HepG2 (cell line): Measurements from ENCODE around the gene IRF1. TPM values are rescaled to one million over a fixed set of nuclear protein-coding genes. Genes with fewer than 3 reads are reported as not detected.

Experiments
- ASH2L ChIP-seq: fragments of 300-600, 200-600 bp; sonication (generic); IDR thresholded peaks from 2 replicates; pipeline ENCODE4 v1.7.0; 2017; ENCODE audit warnings: low read depth, mild to moderate bottlenecking, moderate library complexity, mixed read lengths, low read length; ENCODE audit not compliant: insufficient read length
- CHD4 ChIP-seq: fragments of 200-600 bp; sonication (generic); IDR thresholded peaks from 2 replicates; pipeline ENCODE4 v1.7.0; 2017; ENCODE audit warnings: mild to moderate bottlenecking, low read length, borderline replicate concordance
- HDAC2 ChIP-seq: sonication (generic); formaldehyde crosslinking; IDR thresholded peaks from 2 replicates; pipeline ENCODE4 v1.4.0; 2020; ENCODE audit warnings: missing genetic modification reagents
- HNF4G ChIP-seq, 2 experiments: sonication (generic) in 1 of 2; formaldehyde crosslinking in 1 of 2; IDR thresholded peaks; 2 replicates each; pipeline versions ENCODE4 v1.4.0 to v1.6.1; 2011 to 2020; ENCODE audit warnings: borderline replicate concordance in 2 of 2, low read depth in 2 of 2, mild to moderate bottlenecking in 2 of 2, low read length in 1 of 2, missing genetic modification reagents in 1 of 2, moderate library complexity in 1 of 2
- MIER3 ChIP-seq: IDR thresholded peaks from 2 replicates; pipeline ENCODE4 v1.6.1; 2016; ENCODE audit warnings: missing compliant biosample characterization, borderline replicate concordance
- NFE2L2 ChIP-seq: fragments of 150-350 bp; IDR thresholded peaks from 2 replicates; pipeline ENCODE4 v1.6.1; 2014; ENCODE audit warnings: low read length
- PTBP1 ChIP-seq: fragments of 200-400 bp; formaldehyde crosslinking; IDR thresholded peaks from 2 replicates; pipeline ENCODE4 v1.6.1; 2018; ENCODE audit warnings: low read length, low read depth; ENCODE audit not compliant: poor library complexity, severe bottlenecking
- RBFOX2 ChIP-seq: fragments of 200-400 bp; formaldehyde crosslinking; IDR thresholded peaks from 2 replicates; pipeline ENCODE4 v1.6.1; 2017; ENCODE audit warnings: low read depth, mild to moderate bottlenecking, low read length
- RFX5 ChIP-seq: IDR thresholded peaks from 2 replicates; pipeline ENCODE4 v1.6.1; 2011; ENCODE audit warnings: low read depth, low read length, improper control_type of control experiment
- U2AF1 ChIP-seq: fragments of 200-400 bp; formaldehyde crosslinking; optimal IDR thresholded peaks from 2 replicates; pipeline ENCODE3; 2017; ENCODE audit warnings: mild to moderate bottlenecking, low read depth, low read length
- ZBTB7B ChIP-seq: sonication (generic); formaldehyde crosslinking; IDR thresholded peaks from 2 replicates; pipeline ENCODE4 v1.4.0; 2020; ENCODE audit warnings: missing genetic modification reagents
- ZNF101 ChIP-seq: sonication (generic); formaldehyde crosslinking; IDR thresholded peaks from 2 replicates; pipeline ENCODE4 v1.4.0; 2020; ENCODE audit warnings: mild to moderate bottlenecking, low read depth, missing genetic modification reagents, borderline replicate concordance
- ZNF143 ChIP-seq: sonication (generic); formaldehyde crosslinking; IDR thresholded peaks from 2 replicates; pipeline ENCODE4 v1.4.0; 2020; ENCODE audit warnings: missing genetic modification reagents
- ZNF235 ChIP-seq: sonication (generic); formaldehyde crosslinking; IDR thresholded peaks from 2 replicates; pipeline ENCODE4 v1.8.1; 2023; ENCODE audit warnings: mild to moderate bottlenecking, missing genetic modification reagents, borderline replicate concordance
- ZNF567 ChIP-seq: sonication (generic); formaldehyde crosslinking; IDR thresholded peaks from 2 replicates; pipeline ENCODE4 v1.8.1; 2023; ENCODE audit warnings: mild to moderate bottlenecking, missing genetic modification reagents, borderline replicate concordance
- ZNF670 ChIP-seq: sonication (generic); formaldehyde crosslinking; IDR thresholded peaks from 2 replicates; pipeline ENCODE4 v1.8.0; 2022; ENCODE audit warnings: mild to moderate bottlenecking, missing genetic modification reagents, borderline replicate concordance
- polyA plus RNA-seq, 8 experiments: library from polyadenylated mRNA; depleted of rRNA in 3 of 8; stranded (reverse) in 7 of 8; unstranded in 1 of 8; fragments of >200 nt; fragmentation: Illumina TruSeq in 4 of 8; extraction: Trizol in 4 of 8; gene quantifications; 2 replicates each; pipeline versions ENCODE4 v1.2.1 to v1.2.3, GENCODE V29; 2011 to 2016; ENCODE audit warnings: low read depth in 4 of 8, missing spikeins in 1 of 8, mixed read lengths in 1 of 8; ENCODE audit not compliant: insufficient read depth in 1 of 8
- total RNA-seq, 5 experiments: library from RNA; depleted of rRNA; stranded (reverse); fragments of >200 nt; fragmentation: Illumina TruSeq; extraction: Trizol; gene quantifications; 2 replicates each; pipeline ENCODE4 v1.2.3, GENCODE V29; 2016; ENCODE audit warnings: low read depth in 1 of 5
- TF ChIP-seq, protein P1 (sequence below): sonication (generic); formaldehyde crosslinking; IDR thresholded peaks from 2 replicates; pipeline ENCODE4 v1.5.1; 2020; ENCODE audit warnings: missing genetic modification reagents, mild to moderate bottlenecking, borderline replicate concordance
- TF ChIP-seq, protein P2 (sequence below): sonication (generic); formaldehyde crosslinking; IDR thresholded peaks from 2 replicates; pipeline ENCODE4 v1.4.0; 2020; ENCODE audit warnings: missing genetic modification reagents, mild to moderate bottlenecking, borderline replicate concordance
- TF ChIP-seq, protein P3 (sequence below): sonication (generic); formaldehyde crosslinking; IDR thresholded peaks from 2 replicates; pipeline ENCODE4 v1.5.0; 2020; ENCODE audit warnings: missing genetic modification reagents, mild to moderate bottlenecking, borderline replicate concordance
- TF ChIP-seq, protein P4 (sequence below): sonication (generic); formaldehyde crosslinking; IDR thresholded peaks from 2 replicates; pipeline ENCODE4 v1.5.0; 2020; ENCODE audit warnings: missing genetic modification reagents
- TF ChIP-seq, protein P5 (sequence below): IDR thresholded peaks from 2 replicates; pipeline ENCODE4 v1.6.1; 2018; ENCODE audit warnings: missing genetic modification reagents, mild to moderate bottlenecking, missing compliant biosample characterization

Gene IRF1
- total and polyA plus RNA-seq, 2 of the 13 experiments (the other 11 are each of a cell fraction or from before 2014, with no cell fraction given): 4.1 to 8.8 TPM

DNA sequence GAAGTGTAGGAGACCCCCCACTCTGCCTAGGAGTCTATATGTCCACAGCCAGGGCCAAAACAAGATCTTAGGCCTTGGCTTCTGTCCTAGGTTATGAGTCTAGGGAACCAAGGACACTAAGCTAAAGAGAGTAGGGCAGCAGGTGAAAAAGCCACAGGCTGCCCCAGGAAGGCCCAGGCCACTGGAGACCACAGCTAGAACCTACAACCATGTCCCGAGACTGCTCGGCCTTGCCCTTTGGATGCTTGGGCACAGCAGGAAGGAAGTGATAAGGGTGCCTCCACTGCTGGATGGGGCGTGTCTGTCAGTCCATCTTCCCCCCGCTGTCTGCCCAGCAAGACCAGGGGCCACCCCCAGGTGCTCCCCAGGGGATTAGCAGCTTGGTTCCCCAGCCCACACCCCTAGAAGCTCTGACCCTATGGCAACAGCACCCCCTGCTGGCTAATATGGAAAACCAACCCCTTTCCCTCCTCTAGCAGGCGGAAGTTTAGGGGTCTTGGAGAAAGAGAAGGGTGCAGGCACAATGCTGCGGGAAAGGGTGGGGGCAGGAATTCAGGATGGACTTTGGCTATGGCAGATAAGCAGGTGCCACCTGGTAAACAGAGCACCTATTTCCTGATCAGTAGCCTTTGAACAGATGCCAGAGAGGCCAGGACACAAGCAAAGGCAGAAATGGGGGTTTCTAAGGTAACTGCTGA is 10.5 kb upstream of the IRF1 start (continued):
- TF ChIP-seq, protein P1, sequence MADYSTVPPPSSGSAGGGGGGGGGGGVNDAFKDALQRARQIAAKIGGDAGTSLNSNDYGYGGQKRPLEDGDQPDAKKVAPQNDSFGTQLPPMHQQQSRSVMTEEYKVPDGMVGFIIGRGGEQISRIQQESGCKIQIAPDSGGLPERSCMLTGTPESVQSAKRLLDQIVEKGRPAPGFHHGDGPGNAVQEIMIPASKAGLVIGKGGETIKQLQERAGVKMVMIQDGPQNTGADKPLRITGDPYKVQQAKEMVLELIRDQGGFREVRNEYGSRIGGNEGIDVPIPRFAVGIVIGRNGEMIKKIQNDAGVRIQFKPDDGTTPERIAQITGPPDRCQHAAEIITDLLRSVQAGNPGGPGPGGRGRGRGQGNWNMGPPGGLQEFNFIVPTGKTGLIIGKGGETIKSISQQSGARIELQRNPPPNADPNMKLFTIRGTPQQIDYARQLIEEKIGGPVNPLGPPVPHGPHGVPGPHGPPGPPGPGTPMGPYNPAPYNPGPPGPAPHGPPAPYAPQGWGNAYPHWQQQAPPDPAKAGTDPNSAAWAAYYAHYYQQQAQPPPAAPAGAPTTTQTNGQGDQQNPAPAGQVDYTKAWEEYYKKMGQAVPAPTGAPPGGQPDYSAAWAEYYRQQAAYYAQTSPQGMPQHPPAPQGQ: no peak
- TF ChIP-seq, protein P2, sequence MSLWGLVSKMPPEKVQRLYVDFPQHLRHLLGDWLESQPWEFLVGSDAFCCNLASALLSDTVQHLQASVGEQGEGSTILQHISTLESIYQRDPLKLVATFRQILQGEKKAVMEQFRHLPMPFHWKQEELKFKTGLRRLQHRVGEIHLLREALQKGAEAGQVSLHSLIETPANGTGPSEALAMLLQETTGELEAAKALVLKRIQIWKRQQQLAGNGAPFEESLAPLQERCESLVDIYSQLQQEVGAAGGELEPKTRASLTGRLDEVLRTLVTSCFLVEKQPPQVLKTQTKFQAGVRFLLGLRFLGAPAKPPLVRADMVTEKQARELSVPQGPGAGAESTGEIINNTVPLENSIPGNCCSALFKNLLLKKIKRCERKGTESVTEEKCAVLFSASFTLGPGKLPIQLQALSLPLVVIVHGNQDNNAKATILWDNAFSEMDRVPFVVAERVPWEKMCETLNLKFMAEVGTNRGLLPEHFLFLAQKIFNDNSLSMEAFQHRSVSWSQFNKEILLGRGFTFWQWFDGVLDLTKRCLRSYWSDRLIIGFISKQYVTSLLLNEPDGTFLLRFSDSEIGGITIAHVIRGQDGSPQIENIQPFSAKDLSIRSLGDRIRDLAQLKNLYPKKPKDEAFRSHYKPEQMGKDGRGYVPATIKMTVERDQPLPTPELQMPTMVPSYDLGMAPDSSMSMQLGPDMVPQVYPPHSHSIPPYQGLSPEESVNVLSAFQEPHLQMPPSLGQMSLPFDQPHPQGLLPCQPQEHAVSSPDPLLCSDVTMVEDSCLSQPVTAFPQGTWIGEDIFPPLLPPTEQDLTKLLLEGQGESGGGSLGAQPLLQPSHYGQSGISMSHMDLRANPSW (CRISPR knock-in tag): no peak
- TF ChIP-seq, protein P3, sequence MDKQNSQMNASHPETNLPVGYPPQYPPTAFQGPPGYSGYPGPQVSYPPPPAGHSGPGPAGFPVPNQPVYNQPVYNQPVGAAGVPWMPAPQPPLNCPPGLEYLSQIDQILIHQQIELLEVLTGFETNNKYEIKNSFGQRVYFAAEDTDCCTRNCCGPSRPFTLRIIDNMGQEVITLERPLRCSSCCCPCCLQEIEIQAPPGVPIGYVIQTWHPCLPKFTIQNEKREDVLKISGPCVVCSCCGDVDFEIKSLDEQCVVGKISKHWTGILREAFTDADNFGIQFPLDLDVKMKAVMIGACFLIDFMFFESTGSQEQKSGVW (CRISPR knock-in tag): no peak
- TF ChIP-seq ZNF143 (no peak), ZNF567 (no peak), HNF4G (IDR thresholded peaks at IDR 0.05; ENCODE audit: borderline replicate concordance, low read depth, low read length) (peak; percentile 83), HNF4G (CRISPR knock-in tag; IDR thresholded peaks at IDR 0.05; ENCODE audit: borderline replicate concordance, low read depth) (peak; percentile 32; the same call in 1 of the 2 replicates), ZBTB7B (CRISPR knock-in tag) (peak; percentile 90), RFX5 (peak; percentile 79), ZNF235 (no peak), HDAC2 (CRISPR knock-in tag) (0 out of 2 replicates have a peak, but pooled peaks have one; percentile 33), ASH2L (no peak), CHD4 (no peak; the same call in 1 of the 2 replicates), PTBP1 (no peak), ZNF101 (no peak), ZNF670 (CRISPR knock-in tag) (no peak), U2AF1 (no peak), NFE2L2 (no peak), MIER3 (no peak), RBFOX2 (no peak)
- TF ChIP-seq, protein P4, sequence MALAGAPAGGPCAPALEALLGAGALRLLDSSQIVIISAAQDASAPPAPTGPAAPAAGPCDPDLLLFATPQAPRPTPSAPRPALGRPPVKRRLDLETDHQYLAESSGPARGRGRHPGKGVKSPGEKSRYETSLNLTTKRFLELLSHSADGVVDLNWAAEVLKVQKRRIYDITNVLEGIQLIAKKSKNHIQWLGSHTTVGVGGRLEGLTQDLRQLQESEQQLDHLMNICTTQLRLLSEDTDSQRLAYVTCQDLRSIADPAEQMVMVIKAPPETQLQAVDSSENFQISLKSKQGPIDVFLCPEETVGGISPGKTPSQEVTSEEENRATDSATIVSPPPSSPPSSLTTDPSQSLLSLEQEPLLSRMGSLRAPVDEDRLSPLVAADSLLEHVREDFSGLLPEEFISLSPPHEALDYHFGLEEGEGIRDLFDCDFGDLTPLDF (CRISPR knock-in tag): no peak
- TF ChIP-seq, protein P5, sequence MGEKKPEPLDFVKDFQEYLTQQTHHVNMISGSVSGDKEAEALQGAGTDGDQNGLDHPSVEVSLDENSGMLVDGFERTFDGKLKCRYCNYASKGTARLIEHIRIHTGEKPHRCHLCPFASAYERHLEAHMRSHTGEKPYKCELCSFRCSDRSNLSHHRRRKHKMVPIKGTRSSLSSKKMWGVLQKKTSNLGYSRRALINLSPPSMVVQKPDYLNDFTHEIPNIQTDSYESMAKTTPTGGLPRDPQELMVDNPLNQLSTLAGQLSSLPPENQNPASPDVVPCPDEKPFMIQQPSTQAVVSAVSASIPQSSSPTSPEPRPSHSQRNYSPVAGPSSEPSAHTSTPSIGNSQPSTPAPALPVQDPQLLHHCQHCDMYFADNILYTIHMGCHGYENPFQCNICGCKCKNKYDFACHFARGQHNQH (CRISPR knock-in tag): no peak
